Left ventricle myocardium superior (tissue), 1 donor: ENCODE results near the gene FOXC1. TPM values are rescaled to one million over a fixed set of nuclear protein-coding genes. Genes with fewer than 3 reads are reported as not detected.

Source experiments
- ATAC-seq: fragments of 200-7000 bp; cut with Tn5 transposase; one replicate; pipeline ENCODE4 v1.9.1; 2020; ENCODE audit warnings: mild to moderate bottlenecking, moderate library complexity
- DNase-seq: peaks from one replicate; pipeline ENCODE4 v3.0.0-alpha.2; 2020
- intact Hi-C: fragments of 100-400 bp; cut with micrococcal nuclease; formaldehyde crosslinking; loops from one replicate; pipeline ENCODE4 v1.11.0; 2022
- total RNA-seq: library from RNA; stranded (reverse); fragmentation: NEBNext Ultra II Directional; extraction: Animal tissue kit (Norgen Biotek cat#: 25700); gene quantifications from one replicate; pipeline ENCODE4 v1.2.1, GENCODE V29; 2021
- donor health status: DM: no; HTN: yes; CAD: no; lungs with severe emphysema.

FOXC1 gene
- total RNA-seq, 1 donor from 2014 or later: 2.7 TPM

DNA sequence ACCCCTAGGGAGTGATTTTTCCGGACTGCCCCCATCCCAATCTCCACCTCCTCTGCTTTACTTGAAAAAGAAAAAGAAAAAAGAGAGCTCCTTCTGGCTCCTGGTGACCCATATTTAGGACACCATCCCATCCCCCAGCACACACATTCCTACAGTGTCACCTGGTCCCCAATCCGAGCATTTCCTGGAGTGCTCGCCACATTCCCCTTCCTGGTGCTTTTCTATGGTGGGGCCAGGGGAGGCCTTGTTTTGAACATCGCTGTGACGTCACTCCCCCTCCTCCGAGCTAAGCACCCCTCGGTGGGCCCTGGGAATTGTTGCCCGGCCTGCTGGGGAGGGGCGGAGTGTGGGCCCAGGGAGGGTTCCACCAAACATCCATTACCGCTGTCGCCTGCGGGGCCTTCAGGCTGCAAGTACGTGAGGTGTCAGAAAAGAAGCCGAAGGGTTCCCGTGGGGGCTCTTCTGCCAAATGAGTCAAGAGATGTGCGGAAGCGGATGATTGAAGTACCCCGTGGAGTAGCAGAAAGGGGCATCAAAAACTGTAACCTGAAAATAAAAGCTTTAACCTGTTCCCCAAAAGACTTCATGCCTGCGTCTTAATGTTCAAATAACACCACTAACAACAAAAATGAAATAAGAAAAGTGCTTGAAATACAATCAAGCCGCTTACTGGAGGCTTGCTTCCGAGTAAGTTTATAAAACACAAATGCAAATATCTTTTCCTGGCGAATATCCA, 2.8 kb upstream of the FOXC1 start:
- no peak for DNase-seq
- intact Hi-C loops: no loop called here
- no peak for ATAC-seq

DNA sequence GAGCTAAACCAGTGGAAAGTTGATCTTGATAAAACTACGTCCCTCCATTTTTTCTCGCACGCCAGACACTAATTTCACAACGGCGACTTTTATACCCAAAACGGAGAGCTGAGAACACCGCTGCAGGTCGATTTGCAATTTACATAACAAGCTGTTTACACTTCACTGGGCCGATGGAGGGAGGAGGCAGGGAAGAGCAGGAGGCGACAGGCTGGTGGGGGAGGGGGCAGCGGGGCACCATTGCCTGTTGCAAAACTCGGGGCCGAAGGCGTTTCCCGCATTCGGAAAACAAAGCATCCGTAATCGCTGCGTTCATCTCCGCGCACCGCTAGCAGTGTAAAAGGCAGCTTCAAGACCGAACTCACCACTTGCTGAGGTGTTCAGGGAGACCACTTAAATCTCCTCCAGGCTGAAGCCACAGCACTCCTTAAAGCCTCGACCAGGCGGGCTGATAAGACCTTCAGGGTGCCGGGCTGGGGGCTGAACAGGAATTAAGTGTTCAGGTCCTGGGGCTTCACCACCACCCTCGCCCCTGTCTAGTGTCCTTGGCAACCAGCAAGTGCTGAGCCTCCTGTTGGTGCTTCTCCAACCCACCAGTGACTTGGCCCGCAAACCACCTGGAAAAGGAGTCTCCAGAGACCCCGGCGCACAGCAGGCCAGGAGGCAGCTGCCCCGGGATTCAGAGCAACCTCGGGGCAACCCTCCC, 2.0 kb upstream of the FOXC1 start:
- no peak for DNase-seq
- intact Hi-C loops: no loop called here
- no peak for ATAC-seq

DNA sequence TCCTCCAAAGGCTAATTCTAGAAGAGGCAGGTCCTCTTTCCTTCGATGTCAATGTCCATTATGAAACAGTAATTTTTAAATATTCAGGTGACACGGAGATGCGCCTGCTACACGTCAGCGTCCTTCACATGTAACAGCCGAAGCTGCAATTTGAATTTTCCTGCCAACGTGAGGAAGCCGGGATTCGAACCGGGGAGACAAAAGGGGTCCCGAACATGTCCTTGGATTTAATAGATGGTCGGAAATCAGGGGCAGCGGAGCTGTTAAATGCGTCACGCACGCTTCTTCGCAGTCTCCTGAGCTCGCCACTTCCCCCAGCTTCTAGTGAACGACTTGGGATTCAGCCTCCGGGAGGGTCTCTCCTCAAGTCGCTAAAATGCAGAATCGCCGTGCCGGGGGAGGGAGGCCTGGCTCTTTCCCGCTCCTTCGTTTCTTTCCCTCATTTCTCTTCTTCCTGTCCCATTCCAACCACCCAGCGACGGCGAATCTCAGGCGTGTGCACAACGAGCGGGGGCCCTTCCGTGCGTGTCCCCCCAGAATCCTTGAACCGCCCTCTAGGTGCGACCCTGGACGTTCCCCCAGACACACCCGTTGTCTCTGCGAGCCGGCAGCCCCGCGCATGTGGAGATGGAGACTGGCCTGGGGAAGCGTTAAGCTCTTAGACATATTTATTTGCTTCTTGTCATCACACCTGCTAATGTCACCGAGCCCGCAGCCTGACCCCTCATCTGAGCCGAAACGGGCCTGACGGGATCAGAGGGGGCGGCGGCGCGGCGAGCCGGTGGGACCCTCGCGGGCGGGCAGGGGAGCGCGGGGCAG, 1.3 kb upstream of the FOXC1 start:
- ATAC-seq (no peak), DNase-seq (no peak)
- intact Hi-C loops: no loop called here

DNA sequence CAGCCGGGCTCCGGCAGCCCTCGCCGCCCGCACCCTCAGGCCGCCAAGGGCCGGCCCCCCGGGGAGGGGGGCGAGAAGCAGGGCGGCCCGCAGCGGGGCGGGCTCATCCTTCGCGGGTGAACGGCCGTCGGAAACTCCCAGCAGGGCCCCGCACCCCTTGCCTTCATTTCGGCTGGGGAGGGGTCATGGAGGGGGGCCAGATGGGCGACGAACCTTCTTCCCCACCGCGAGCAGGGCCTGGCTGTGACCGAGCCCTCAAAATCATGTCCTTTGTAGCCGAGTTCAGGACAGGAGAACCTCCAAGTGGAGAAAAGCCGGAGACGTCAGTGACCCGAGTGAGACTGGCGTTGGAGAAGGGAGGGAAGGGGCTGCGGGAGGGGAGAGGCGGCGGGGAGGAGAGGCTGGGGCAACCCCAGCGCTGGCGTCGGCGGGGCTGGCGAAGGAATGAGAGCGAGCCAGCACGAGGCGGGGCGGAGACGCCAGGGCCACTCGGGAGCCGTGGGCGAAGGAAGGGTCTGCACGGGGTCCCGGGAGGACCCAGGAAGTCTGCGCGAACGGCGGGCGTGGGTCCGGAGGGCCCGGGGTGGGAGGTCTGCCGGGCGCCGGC, 571 bp upstream of the FOXC1 start:
- intact Hi-C loops: no loop called here
- ATAC-seq (no peak), DNase-seq (peak; percentile 55)

DNA sequence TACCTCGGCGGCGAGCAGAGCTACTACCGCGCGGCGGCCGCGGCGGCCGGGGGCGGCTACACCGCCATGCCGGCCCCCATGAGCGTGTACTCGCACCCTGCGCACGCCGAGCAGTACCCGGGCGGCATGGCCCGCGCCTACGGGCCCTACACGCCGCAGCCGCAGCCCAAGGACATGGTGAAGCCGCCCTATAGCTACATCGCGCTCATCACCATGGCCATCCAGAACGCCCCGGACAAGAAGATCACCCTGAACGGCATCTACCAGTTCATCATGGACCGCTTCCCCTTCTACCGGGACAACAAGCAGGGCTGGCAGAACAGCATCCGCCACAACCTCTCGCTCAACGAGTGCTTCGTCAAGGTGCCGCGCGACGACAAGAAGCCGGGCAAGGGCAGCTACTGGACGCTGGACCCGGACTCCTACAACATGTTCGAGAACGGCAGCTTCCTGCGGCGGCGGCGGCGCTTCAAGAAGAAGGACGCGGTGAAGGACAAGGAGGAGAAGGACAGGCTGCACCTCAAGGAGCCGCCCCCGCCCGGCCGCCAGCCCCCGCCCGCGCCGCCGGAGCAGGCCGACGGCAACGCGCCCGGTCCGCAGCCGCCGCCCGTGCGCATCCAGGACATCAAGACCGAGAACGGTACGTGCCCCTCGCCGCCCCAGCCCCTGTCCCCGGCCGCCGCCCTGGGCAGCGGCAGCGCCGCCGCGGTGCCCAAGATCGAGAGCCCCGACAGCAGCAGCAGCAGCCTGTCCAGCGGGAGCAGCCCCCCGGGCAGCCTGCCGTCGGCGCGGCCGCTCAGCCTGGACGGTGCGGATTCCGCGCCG, 994 bp downstream of the FOXC1 start:
- DNase-seq (peak; percentile 54), ATAC-seq (peak; percentile 2)
- intact Hi-C loops: loop anchor here (5.0 kb wide), 1 partner anchor 492 kb away; no protein-coding TSS in a partner anchor

DNA sequence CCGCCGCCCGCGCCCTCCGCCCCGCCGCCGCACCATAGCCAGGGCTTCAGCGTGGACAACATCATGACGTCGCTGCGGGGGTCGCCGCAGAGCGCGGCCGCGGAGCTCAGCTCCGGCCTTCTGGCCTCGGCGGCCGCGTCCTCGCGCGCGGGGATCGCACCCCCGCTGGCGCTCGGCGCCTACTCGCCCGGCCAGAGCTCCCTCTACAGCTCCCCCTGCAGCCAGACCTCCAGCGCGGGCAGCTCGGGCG, 1.5 kb downstream of the FOXC1 start:
- DNase-seq: no peak
- intact Hi-C loops: loop anchor here (5.0 kb wide), 1 partner anchor 491 kb away; no protein-coding TSS in a partner anchor

DNA sequence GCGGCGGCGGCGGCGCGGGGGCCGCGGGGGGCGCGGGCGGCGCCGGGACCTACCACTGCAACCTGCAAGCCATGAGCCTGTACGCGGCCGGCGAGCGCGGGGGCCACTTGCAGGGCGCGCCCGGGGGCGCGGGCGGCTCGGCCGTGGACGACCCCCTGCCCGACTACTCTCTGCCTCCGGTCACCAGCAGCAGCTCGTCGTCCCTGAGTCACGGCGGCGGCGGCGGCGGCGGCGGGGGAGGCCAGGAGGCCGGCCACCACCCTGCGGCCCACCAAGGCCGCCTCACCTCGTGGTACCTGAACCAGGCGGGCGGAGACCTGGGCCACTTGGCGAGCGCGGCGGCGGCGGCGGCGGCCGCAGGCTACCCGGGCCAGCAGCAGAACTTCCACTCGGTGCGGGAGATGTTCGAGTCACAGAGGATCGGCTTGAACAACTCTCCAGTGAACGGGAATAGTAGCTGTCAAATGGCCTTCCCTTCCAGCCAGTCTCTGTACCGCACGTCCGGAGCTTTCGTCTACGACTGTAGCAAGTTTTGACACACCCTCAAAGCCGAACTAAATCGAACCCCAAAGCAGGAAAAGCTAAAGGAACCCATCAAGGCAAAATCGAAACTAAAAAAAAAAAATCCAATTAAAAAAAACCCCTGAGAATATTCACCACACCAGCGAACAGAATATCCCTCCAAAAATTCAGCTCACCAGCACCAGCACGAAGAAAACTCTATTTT, 2.0 kb downstream of the FOXC1 start:
- intact Hi-C loops: loop anchor here (5.0 kb wide), 1 partner anchor 491 kb away; no protein-coding TSS in a partner anchor
- no peak for DNase-seq

More for the DNA sequence above, 1.5 kb downstream of the FOXC1 start:
- no peak for ATAC-seq

DNA sequence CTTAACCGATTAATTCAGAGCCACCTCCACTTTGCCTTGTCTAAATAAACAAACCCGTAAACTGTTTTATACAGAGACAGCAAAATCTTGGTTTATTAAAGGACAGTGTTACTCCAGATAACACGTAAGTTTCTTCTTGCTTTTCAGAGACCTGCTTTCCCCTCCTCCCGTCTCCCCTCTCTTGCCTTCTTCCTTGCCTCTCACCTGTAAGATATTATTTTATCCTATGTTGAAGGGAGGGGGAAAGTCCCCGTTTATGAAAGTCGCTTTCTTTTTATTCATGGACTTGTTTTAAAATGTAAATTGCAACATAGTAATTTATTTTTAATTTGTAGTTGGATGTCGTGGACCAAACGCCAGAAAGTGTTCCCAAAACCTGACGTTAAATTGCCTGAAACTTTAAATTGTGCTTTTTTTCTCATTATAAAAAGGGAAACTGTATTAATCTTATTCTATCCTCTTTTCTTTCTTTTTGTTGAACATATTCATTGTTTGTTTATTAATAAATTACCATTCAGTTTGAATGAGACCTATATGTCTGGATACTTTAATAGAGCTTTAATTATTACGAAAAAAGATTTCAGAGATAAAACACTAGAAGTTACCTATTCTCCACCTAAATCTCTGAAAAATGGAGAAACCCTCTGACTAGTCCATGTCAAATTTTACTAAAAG, 2.7 kb downstream of the FOXC1 start:
- intact Hi-C loops: loop anchor here (5.0 kb wide), 1 partner anchor 490 kb away; no protein-coding TSS in a partner anchor
- no peak for DNase-seq
- no peak for ATAC-seq

More for the DNA sequence above, 2.0 kb downstream of the FOXC1 start:
- ATAC-seq: no peak

DNA sequence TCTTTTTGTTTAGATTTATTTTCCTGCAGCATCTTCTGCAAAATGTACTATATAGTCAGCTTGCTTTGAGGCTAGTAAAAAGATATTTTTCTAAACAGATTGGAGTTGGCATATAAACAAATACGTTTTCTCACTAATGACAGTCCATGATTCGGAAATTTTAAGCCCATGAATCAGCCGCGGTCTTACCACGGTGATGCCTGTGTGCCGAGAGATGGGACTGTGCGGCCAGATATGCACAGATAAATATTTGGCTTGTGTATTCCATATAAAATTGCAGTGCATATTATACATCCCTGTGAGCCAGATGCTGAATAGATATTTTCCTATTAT, 3.2 kb downstream of the FOXC1 start:
- intact Hi-C loops: loop anchor here (5.0 kb wide), 1 partner anchor 489 kb away; no protein-coding TSS in a partner anchor
- DNase-seq (no peak), ATAC-seq (no peak)

DNA sequence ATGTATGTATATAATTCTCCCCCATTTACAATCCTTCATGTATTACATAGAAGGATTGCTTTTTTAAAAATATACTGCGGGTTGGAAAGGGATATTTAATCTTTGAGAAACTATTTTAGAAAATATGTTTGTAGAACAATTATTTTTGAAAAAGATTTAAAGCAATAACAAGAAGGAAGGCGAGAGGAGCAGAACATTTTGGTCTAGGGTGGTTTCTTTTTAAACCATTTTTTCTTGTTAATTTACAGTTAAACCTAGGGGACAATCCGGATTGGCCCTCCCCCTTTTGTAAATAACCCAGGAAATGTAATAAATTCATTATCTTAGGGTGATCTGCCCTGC, 3.6 kb downstream of the FOXC1 start:
- ATAC-seq: no peak
- DNase-seq: no peak
- intact Hi-C loops: loop anchor here (5.0 kb wide), 1 partner anchor 489 kb away; no protein-coding TSS in a partner anchor

DNA sequence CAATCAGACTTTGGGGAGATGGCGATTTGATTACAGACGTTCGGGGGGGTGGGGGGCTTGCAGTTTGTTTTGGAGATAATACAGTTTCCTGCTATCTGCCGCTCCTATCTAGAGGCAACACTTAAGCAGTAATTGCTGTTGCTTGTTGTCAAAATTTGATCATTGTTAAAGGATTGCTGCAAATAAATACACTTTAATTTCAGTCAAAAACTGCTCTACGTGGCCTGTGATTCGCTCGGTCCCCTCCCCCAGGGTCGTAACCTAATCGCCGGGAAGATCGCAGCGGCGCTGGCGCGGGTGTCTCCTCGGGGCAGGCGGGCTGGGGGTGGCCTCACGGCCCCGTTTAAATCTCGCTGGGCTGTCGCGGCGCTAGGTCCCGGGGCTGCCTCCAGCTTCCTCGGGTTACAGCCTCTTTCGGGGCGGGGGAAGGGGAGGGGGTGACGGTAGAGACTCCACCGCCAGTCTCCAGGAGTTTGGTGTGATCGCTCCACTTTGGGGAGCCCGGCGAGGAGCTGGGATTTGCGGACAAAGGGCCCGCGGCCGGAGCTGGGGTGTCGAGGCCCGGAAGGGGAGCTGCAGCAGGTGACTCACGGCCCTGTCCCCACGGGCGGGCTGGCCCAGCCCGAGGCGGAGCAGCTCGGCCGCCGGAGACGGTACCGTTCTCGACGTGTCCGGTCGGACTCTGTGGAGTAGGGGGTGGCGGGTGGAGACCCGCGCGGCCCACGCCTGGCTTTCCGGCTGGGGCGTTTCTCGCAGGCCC, 4.2 kb downstream of the FOXC1 start:
- ATAC-seq: peak; percentile 15
- intact Hi-C loops: loop anchor here (5.0 kb wide), 1 partner anchor 488 kb away; no protein-coding TSS in a partner anchor
- no peak for DNase-seq

DNA sequence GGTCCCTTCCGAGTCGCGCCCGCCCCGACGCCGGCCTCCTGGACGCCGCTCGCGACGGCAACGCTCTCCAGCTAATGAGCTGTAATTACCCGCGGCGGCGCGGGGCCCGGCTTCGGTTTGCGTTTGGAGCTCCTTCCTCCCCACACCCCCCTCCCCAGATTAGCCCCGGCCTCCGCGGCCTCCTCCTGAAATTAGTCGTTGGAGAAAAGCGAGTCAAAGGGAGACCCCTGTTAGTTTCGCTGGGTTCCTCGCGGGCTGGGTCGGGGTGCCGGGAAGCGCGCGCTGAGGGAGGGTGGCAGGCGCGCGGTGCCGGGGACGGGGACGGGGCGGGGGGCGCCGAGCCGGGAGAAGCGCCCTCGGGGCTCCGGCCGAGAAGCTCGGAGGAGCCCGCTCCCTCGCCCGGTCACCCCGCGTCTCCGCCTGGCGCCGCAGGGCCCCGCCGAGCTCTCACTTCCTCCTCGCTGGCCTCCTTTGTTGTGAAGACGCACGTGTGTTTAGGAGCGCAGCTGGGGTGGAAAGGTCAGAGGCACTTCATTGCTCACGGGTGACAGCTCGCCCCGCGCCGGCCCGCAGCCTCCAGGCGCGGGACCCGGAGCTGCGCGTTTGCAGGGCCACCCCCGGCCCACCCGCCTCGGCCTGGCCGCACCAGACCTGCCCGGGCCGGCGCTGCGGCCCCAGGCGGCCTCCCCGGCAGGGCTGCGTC, 4.9 kb downstream of the FOXC1 start:
- no peak for DNase-seq

DNA sequence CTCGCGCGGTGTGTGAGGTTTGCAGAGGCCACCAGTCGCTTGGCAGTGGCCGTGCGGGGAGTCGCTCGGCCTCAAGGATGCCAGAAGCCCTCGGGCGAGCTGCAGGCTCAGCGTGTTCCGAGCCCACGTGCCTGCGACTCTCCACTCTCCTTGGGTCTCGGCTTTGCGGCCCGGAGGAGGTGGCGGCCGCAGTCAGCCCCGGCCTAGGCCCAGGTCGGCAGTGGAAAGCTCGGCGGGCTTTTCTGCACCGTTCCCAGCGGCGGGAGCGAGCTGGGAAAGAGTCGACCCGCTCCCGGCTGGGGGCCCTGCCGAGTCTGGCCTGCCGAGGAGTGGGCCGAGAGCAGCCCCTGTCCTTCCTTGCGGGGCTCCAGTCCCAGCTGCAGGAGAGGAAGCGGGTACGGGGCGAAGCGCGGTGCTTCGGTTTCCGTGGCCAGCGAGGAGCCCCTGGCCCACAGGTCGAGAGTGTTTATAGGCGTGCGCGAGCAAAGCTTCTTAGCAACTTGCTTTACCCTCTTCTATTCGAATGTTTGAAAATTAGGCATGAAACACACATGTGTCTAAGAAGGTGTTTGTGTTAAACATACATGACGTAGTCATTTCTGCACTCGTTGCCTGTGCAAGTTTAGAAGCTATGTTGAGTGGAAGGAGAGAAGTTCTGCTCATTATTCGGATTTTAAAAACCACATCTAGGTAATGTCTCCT, 5.6 kb downstream of the FOXC1 start:
- DNase-seq (no peak), ATAC-seq (no peak)
- intact Hi-C loops: no loop called here

More for the DNA sequence above, 4.9 kb downstream of the FOXC1 start:
- intact Hi-C loops: loop anchor here (5.0 kb wide), 1 partner anchor 488 kb away; no protein-coding TSS in a partner anchor
- ATAC-seq: no peak

DNA sequence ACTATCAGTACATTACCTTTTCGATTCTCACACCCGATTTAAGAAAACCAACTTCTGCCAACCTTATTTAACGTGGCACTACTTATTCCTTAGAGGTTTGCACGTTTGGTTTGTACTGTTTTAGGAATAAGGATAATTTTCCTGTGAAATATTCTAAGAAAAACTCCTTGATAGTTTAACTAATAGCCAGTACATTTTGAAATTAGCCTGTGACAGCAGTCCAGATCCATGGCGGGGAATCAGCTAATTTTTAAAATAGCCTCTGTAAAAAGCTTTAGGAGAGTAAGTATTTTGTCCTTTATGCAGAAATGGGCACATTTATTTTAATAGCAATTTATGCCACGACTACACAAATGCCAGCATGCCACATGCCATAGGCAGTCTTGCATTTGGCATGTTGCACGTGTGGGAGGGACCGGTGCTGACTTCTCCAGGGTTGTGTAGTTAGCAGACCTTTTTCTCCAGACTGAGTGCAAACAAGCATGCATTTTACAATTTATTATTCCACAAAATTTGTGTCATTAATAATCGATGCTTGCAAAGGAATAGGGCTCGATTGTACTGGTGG, 6.2 kb downstream of the FOXC1 start:
- DNase-seq (no peak), ATAC-seq (no peak)
- intact Hi-C loops: no loop called here

DNA sequence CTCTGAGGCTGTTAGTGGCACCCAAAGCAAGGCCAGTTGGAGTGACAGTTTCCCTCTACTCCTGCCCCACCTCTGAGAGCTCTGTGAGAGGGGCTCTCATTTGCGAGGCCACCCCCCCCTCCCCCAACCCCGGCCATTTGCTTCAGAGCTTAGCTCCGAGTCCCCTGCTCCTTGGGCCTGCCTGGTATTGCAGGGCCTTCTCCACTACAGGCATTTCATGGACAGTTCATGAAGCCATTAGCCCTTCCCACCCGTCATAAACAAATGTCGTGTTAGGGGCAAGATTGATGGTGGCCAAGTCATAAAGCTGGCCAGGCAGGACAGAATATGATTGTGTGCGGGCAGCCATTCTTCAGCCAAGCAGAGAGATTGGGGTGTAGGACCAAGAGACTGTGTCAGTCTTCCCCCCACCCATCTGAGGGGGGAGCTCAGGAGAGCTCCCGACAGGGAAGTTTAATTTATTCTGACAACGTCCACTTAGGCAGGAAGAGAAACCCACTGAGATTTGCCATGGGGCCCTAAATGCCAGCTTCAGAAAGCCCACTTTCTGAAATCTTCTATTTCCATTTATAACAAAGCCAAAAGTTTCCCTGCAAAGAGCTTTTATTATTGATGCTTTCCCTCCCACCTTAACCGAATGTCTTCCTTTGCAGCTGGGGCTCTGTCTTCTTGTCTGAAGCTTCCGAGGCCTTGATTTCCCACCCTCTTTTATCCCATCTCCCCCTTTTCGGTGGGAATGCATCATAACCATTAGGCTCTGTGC, 7.2 kb downstream of the FOXC1 start:
- ATAC-seq: no peak
- no peak for DNase-seq
- intact Hi-C loops: no loop called here
